Sigmoid colon (tissue), 4 donors: ENCODE data around the gene PCDH10.

Source experiments
- EP300 ChIP-seq, 4 donors: sonication (generic); formaldehyde crosslinking; IDR thresholded peaks; one replicate each; pipeline ENCODE4 v1.6.1; 2017; ENCODE audit warnings: antibody characterized with exemption in 4 of 4
- POLR2A ChIP-seq, 2 donors: fragments of 450-650 bp; IDR thresholded peaks; one replicate each; pipeline ENCODE4 v1.6.1; 2016; ENCODE audit warnings: antibody characterized with exemption in 2 of 2, mild to moderate bottlenecking in 2 of 2, moderate library complexity in 2 of 2
- POLR2AphosphoS5 ChIP-seq, 4 donors: sonication (generic); formaldehyde crosslinking; IDR thresholded peaks; one replicate each; pipeline ENCODE4 v1.6.1; 2017; ENCODE audit warnings: antibody characterized with exemption in 4 of 4
- TF ChIP-seq, protein P1 (sequence below), 4 experiments: fragments of 450-650 bp in 3 of 4; fragments of 200-600 bp in 1 of 4; IDR thresholded peaks; one replicate each; pipeline ENCODE4 v1.5.1; 2016 to 2019; ENCODE audit warnings: antibody characterized with exemption in 4 of 4, mild to moderate bottlenecking in 3 of 4, moderate library complexity in 2 of 4

GRCh38 chr4:133178956-133179355 is 29.9 kb downstream of the PCDH10 start:
- TF ChIP-seq, protein P1, sequence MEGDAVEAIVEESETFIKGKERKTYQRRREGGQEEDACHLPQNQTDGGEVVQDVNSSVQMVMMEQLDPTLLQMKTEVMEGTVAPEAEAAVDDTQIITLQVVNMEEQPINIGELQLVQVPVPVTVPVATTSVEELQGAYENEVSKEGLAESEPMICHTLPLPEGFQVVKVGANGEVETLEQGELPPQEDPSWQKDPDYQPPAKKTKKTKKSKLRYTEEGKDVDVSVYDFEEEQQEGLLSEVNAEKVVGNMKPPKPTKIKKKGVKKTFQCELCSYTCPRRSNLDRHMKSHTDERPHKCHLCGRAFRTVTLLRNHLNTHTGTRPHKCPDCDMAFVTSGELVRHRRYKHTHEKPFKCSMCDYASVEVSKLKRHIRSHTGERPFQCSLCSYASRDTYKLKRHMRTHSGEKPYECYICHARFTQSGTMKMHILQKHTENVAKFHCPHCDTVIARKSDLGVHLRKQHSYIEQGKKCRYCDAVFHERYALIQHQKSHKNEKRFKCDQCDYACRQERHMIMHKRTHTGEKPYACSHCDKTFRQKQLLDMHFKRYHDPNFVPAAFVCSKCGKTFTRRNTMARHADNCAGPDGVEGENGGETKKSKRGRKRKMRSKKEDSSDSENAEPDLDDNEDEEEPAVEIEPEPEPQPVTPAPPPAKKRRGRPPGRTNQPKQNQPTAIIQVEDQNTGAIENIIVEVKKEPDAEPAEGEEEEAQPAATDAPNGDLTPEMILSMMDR (IDR thresholded peaks at IDR 0.05) = no peak
- TF ChIP-seq POLR2A (IDR thresholded peaks at IDR 0.05) = no peak
- no peak for TF ChIP-seq EP300 (IDR thresholded peaks at IDR 0.05)
- no peak for TF ChIP-seq POLR2AphosphoS5 (IDR thresholded peaks at IDR 0.05)
